Peyer's patch (tissue), 4 donors: ENCODE measurements around the gene OR51G2.

ENCODE experiments used
- CTCF ChIP-seq, 6 experiments: fragments of 450-650 bp in 4 of 6; fragments of 200-600 bp in 2 of 6; sonication (generic) in 1 of 6; IDR thresholded peaks; one replicate each; pipeline ENCODE4 v1.5.1; 2017 to 2019; ENCODE audit warnings: antibody characterized with exemption in 6 of 6, mild to moderate bottlenecking in 3 of 6, moderate library complexity in 1 of 6
- POLR2A ChIP-seq, 2 donors: fragments of 450-650 bp; IDR thresholded peaks; one replicate each; pipeline ENCODE4 v1.5.1; 2017; ENCODE audit warnings: antibody characterized with exemption in 2 of 2, mild to moderate bottlenecking in 2 of 2, moderate library complexity in 2 of 2

GRCh38 chr11:4890279-4890678, 28.9 kb downstream of the OR51G2 start:
- TF ChIP-seq CTCF (IDR thresholded peaks at IDR 0.05) (no peak), POLR2A (IDR thresholded peaks at IDR 0.05) (no peak)
